ENCODE data around the gene PRKAG3. TPM values are rescaled to one million over a fixed set of nuclear protein-coding genes. Genes with fewer than 3 reads are reported as not detected.

PRKAG3 gene
- total and polyA plus RNA-seq, 2 donors (not counting 1 experiment from before 2014, with no cell fraction given): not detected

GRCh38 chr2:218786133-218786532, 45.5 kb downstream of the PRKAG3 start:
- H3K4me3 ChIP-seq (ENCODE audit: control extremely low read depth in 1 of 5, extremely low read depth in 1 of 5, insufficient read depth in 1 of 5, low read depth in 2 of 5, low read length in 4 of 5): no peak overlapping the region
- Mint-ChIP-seq H3K27me3 (peaks cover 43% of the 10 kb centered on the region), H3K4me1 (peaks cover 6% of the 10 kb centered on the region), H3K9me3 (ENCODE audit: insufficient read depth) (peaks cover 4% of the 10 kb centered on the region), H3K27ac (no peak overlapping the region), H3K4me3 (no peak overlapping the region)
- ChIA-PET POLR2A (no interaction called here), CTCF (interaction anchor here (1.1 kb wide), 1 partner anchor 112 kb away, joined by 3 read pairs; no protein-coding TSS in a partner anchor)
- H3K4me2 ChIP-seq (replicated peaks; ENCODE audit: low read depth, low read length, poor library complexity, severe bottlenecking): no peak overlapping the region
- no peak for DNase-seq
- H3K4me1 ChIP-seq (ENCODE audit: control insufficient read depth in 2 of 2, insufficient read depth in 2 of 2, low read length in 2 of 2): peaks cover 6 to 10% of the 10 kb centered on the region in 2 donors
- no peak for TF ChIP-seq CTCF (IDR thresholded peaks at IDR 0.05)
- no peak for TF ChIP-seq EZH2 (IDR thresholded peaks at IDR 0.05; ENCODE audit: borderline replicate concordance, insufficient read depth, low read depth, low read length, poor library complexity, severe bottlenecking)
- no peaks in the 10 kb centered on the region for H3K36me3 ChIP-seq (replicated peaks in 1 of 2; ENCODE audit: control extremely low read depth in 1 of 2, control insufficient read depth in 1 of 2, extremely low read depth in 1 of 2, insufficient read depth in 2 of 2, low read length in 1 of 2)
- H2AFZ ChIP-seq (ENCODE audit: insufficient read depth, low read depth, low read length, poor library complexity, severe bottlenecking): no peak overlapping the region
- intact Hi-C loops (cut with micrococcal nuclease): no loop called here
- H3K9me3 ChIP-seq (ENCODE audit: control extremely low read depth in 1 of 3, control insufficient read depth in 2 of 3, insufficient read depth in 1 of 3, low read length in 2 of 3): no peaks in the 10 kb centered on the region
- no peak for ATAC-seq (ENCODE audit: low read depth)
- no peaks in the 10 kb centered on the region for H3K79me2 ChIP-seq (ENCODE audit: control insufficient read depth, insufficient read depth, low read length)
- no CpG with 5 or more reads among the region's 3 CpGs for WGBS (ENCODE audit: insufficient coverage)
- H3K27ac ChIP-seq (ENCODE audit: low read length in 2 of 2): no peak overlapping the region
- H3K27me3 ChIP-seq (replicated peaks in 1 of 4; ENCODE audit: control extremely low read depth in 1 of 4, control insufficient read depth in 3 of 4, insufficient read depth in 4 of 4, low read length in 3 of 4): peaks cover 0 to 31% (median 8%) of the 10 kb centered on the region in 4 experiments
- no peak overlapping the region for H3K9ac ChIP-seq (ENCODE audit: low read length)
- no peaks in the 10 kb centered on the region for H4K20me1 ChIP-seq (ENCODE audit: control insufficient read depth, insufficient read depth, low read length, poor library complexity, severe bottlenecking)

- H3K9me3 ChIP-seq (ENCODE audit: control extremely low read depth in 1 of 3, control insufficient read depth in 2 of 3, insufficient read depth in 1 of 3, low read length in 2 of 3): no peaks in the 10 kb centered on the region
- no peaks in the 10 kb centered on the region for H3K79me2 ChIP-seq (ENCODE audit: control insufficient read depth, insufficient read depth, low read length)
- Mint-ChIP-seq H3K27me3 (peaks cover 49% of the 10 kb centered on the region), H3K4me3 (no peak overlapping the region), H3K9me3 (ENCODE audit: insufficient read depth) (peaks cover 4% of the 10 kb centered on the region), H3K27ac (no peak overlapping the region), H3K4me1 (peaks cover 6% of the 10 kb centered on the region)
- no peak overlapping the region for H3K4me3 ChIP-seq (ENCODE audit: control extremely low read depth in 1 of 5, extremely low read depth in 1 of 5, insufficient read depth in 1 of 5, low read depth in 2 of 5, low read length in 4 of 5)
- H3K9ac ChIP-seq (ENCODE audit: low read length): no peak overlapping the region
- ChIA-PET POLR2A (no interaction called here), CTCF (interaction anchor here (1.1 kb wide), 1 partner anchor 113 kb away, joined by 3 read pairs; no protein-coding TSS in a partner anchor)
- TF ChIP-seq EZH2 (IDR thresholded peaks at IDR 0.05; ENCODE audit: borderline replicate concordance, insufficient read depth, low read depth, low read length, poor library complexity, severe bottlenecking) (no peak), CTCF (IDR thresholded peaks at IDR 0.05) (no peak)
- H2AFZ ChIP-seq (ENCODE audit: insufficient read depth, low read depth, low read length, poor library complexity, severe bottlenecking): no peak overlapping the region
- DNase-seq (no peak), ATAC-seq (ENCODE audit: low read depth) (no peak)
- 40% methylated on average over 1 of the region's 1 CpG for WGBS (ENCODE audit: insufficient coverage)
- H3K27me3 ChIP-seq (replicated peaks in 1 of 4; ENCODE audit: control extremely low read depth in 1 of 4, control insufficient read depth in 3 of 4, insufficient read depth in 4 of 4, low read length in 3 of 4): peaks cover 0 to 39% (median 14%) of the 10 kb centered on the region in 4 experiments
- intact Hi-C loops (cut with micrococcal nuclease): no loop called here
- H4K20me1 ChIP-seq (ENCODE audit: control insufficient read depth, insufficient read depth, low read length, poor library complexity, severe bottlenecking): no peaks in the 10 kb centered on the region
- H3K27ac ChIP-seq (ENCODE audit: low read length in 2 of 2): no peak overlapping the region
- no peaks in the 10 kb centered on the region for H3K36me3 ChIP-seq (replicated peaks in 1 of 2; ENCODE audit: control extremely low read depth in 1 of 2, control insufficient read depth in 1 of 2, extremely low read depth in 1 of 2, insufficient read depth in 2 of 2, low read length in 1 of 2)
- peaks cover 6 to 11% of the 10 kb centered on the region in 2 donors for H3K4me1 ChIP-seq (ENCODE audit: control insufficient read depth in 2 of 2, insufficient read depth in 2 of 2, low read length in 2 of 2)
- no peak overlapping the region for H3K4me2 ChIP-seq (replicated peaks; ENCODE audit: low read depth, low read length, poor library complexity, severe bottlenecking)
Measured at GRCh38 chr2:218785103-218785502, 46.5 kb downstream of the PRKAG3 start.

Data from B cell (primary cell).